ENCODE results near the gene DRD2.

Gene DRD2

GRCh38 chr11:113460469-113460868 is 14.7 kb downstream of the DRD2 start:
- ChIA-PET CTCF (no interaction called here), POLR2A (no interaction called here)
- no peak overlapping the region for H3K27ac ChIP-seq (ENCODE audit: extremely low read depth, low read depth, low read length)
- no peaks in the 10 kb centered on the region for H3K36me3 ChIP-seq (ENCODE audit: control insufficient read depth in 2 of 2, insufficient read depth in 1 of 2, low read length in 2 of 2)
- no peaks in the 10 kb centered on the region for H3K4me1 ChIP-seq (ENCODE audit: control insufficient read depth, insufficient read depth, low read length)
- TF ChIP-seq SCRT2 (tag by site-specific recombination; IDR thresholded peaks at IDR 0.05) (peak; percentile 69), ZNF629 (tag by site-specific recombination; IDR thresholded peaks at IDR 0.05) (no peak), ZFP37 (tag by site-specific recombination; IDR thresholded peaks at IDR 0.05) (no peak), AEBP2 (tag by site-specific recombination; IDR thresholded peaks at IDR 0.05; ENCODE audit: borderline replicate concordance) (no peak)
- no peak overlapping the region for H3K4me3 ChIP-seq (ENCODE audit: low read depth, low read length)
- H3K9me3 ChIP-seq (ENCODE audit: control insufficient read depth, insufficient read depth, low read depth, low read length), result no peaks in the 10 kb centered on the region

GRCh38 chr11:113458189-113458588 is 17.0 kb downstream of the DRD2 start:
- Histone ChIP-seq H3K4me1 (ENCODE audit: control insufficient read depth, insufficient read depth, low read length) (no peaks in the 10 kb centered on the region), H3K27ac (ENCODE audit: extremely low read depth, low read depth, low read length) (no peak overlapping the region), H3K4me3 (ENCODE audit: low read depth, low read length) (no peak overlapping the region), H3K36me3 (ENCODE audit: control insufficient read depth in 2 of 2, insufficient read depth in 1 of 2, low read length in 2 of 2) (no peaks in the 10 kb centered on the region), H3K9me3 (ENCODE audit: control insufficient read depth, insufficient read depth, low read depth, low read length) (no peaks in the 10 kb centered on the region)
- POLR2A ChIA-PET, result no interaction called here
- TF ChIP-seq PBX3 (CRISPR knock-in tag; IDR thresholded peaks at IDR 0.05) (no peak), ZNF426 (tag by site-specific recombination; IDR thresholded peaks at IDR 0.05) (no peak), GLI2 (tag by site-specific recombination; IDR thresholded peaks at IDR 0.05; ENCODE audit: borderline replicate concordance, low read depth) (no peak), ZNF544 (tag by site-specific recombination; IDR thresholded peaks at IDR 0.05) (no peak), ZNF214 (tag by site-specific recombination; IDR thresholded peaks at IDR 0.05; ENCODE audit: borderline replicate concordance) (no peak), ZNF624 (tag by site-specific recombination; IDR thresholded peaks at IDR 0.05) (no peak)
- CTCF ChIA-PET, result interaction anchor here (1.0 kb wide), 2 partner anchors 153 to 274 kb away, joined by 3 read pairs; no protein-coding TSS in a partner anchor

GRCh38 chr11:113457784-113458183 is 17.4 kb downstream of the DRD2 start:
- H3K4me3 ChIP-seq (ENCODE audit: low read depth, low read length), result no peak overlapping the region
- H3K4me1 ChIP-seq (ENCODE audit: control insufficient read depth, insufficient read depth, low read length), result no peaks in the 10 kb centered on the region
- ChIA-PET CTCF (interaction anchor here (0.7 to 1.0 kb wide), 3 partner anchors 134 to 274 kb away, joined by 3 read pairs; no protein-coding TSS in a partner anchor), POLR2A (no interaction called here)
- no peaks in the 10 kb centered on the region for H3K36me3 ChIP-seq (ENCODE audit: control insufficient read depth in 2 of 2, insufficient read depth in 1 of 2, low read length in 2 of 2)
- peak; percentile 93 for TF ChIP-seq ZIC2 (tag by site-specific recombination; IDR thresholded peaks at IDR 0.05)
- peak; percentile 90 for TF ChIP-seq ZNF341 (tag by site-specific recombination; IDR thresholded peaks at IDR 0.05; ENCODE audit: low read depth)
- TF ChIP-seq ZNF157 (tag by site-specific recombination; IDR thresholded peaks at IDR 0.05), result no peak
- TF ChIP-seq GLIS1 (tag by site-specific recombination; IDR thresholded peaks at IDR 0.05), result peak; percentile 55; the same call in 1 of the 2 replicates
- H3K27ac ChIP-seq (ENCODE audit: extremely low read depth, low read depth, low read length), result no peak overlapping the region
- no peaks in the 10 kb centered on the region for H3K9me3 ChIP-seq (ENCODE audit: control insufficient read depth, insufficient read depth, low read depth, low read length)

GRCh38 chr11:113454455-113454854 is 20.7 kb downstream of the DRD2 start:
- no peak overlapping the region for H3K4me3 ChIP-seq (ENCODE audit: low read depth, low read length)
- POLR2A ChIA-PET, result no interaction called here
- H3K9me3 ChIP-seq (ENCODE audit: control insufficient read depth, insufficient read depth, low read depth, low read length), result no peaks in the 10 kb centered on the region
- H3K4me1 ChIP-seq (ENCODE audit: control insufficient read depth, insufficient read depth, low read length), result no peaks in the 10 kb centered on the region
- no peak overlapping the region for H3K27ac ChIP-seq (ENCODE audit: extremely low read depth, low read depth, low read length)
- CTCF ChIA-PET, result interaction anchor here (0.6 kb wide), 1 partner anchor 29 kb away, joined by 4 read pairs; no protein-coding TSS in a partner anchor
- H3K36me3 ChIP-seq (ENCODE audit: control insufficient read depth in 2 of 2, insufficient read depth in 1 of 2, low read length in 2 of 2), result no peaks in the 10 kb centered on the region
- TF ChIP-seq ZNF560 (tag by site-specific recombination; IDR thresholded peaks at IDR 0.05; ENCODE audit: borderline replicate concordance), result no peak
- no peak for TF ChIP-seq ZSCAN30 (tag by site-specific recombination; IDR thresholded peaks at IDR 0.05)
- no peak for TF ChIP-seq ZNF518A (tag by site-specific recombination; conservative IDR thresholded peaks at IDR 0.05; ENCODE audit: low read depth)
- no peak for TF ChIP-seq ZSCAN5A (tag by site-specific recombination; IDR thresholded peaks at IDR 0.05)
- TF ChIP-seq ZBTB7A (tag by site-specific recombination; IDR thresholded peaks at IDR 0.05; ENCODE audit: low read depth), result no peak
- TF ChIP-seq ZNF600 (tag by site-specific recombination; IDR thresholded peaks at IDR 0.05), result no peak

Data from HEK293 (cell line).